LNCAP (cell line): ENCODE measurements around the gene GRM4.
A peak's percentile ranks its signal among the peaks of the same experiment; 100 is the strongest.

Source experiments
- CTCF ChIP-seq: fragments of 450-650 bp; IDR thresholded peaks from 2 replicates; pipeline ENCODE4 v1.5.1; 2017; ENCODE audit warnings: mild to moderate bottlenecking

The GRM4 gene

GRCh38 chr6:34071136-34071883, 74.6 kb downstream of the GRM4 start:
- TF ChIP-seq CTCF = no peak

- no peak for TF ChIP-seq CTCF
Measured at GRCh38 chr6:34070315-34071135, 75.4 kb downstream of the GRM4 start.

GRCh38 chr6:34068462-34069044, 77.3 kb downstream of the GRM4 start:
- no peak for TF ChIP-seq CTCF

- peak; percentile 52 for TF ChIP-seq CTCF
Measured at GRCh38 chr6:34067814-34068213, 78.1 kb downstream of the GRM4 start.

- TF ChIP-seq CTCF = no peak
Measured at GRCh38 chr6:34066772-34067770, 78.8 kb downstream of the GRM4 start.

- TF ChIP-seq CTCF = no peak
Measured at GRCh38 chr6:34066218-34066571, 79.7 kb downstream of the GRM4 start.
